GM21786 (cell line): Measurements from ENCODE around the gene DBNDD2.

Experiments used
- ATAC-seq: cut with Tn5 transposase; IDR thresholded peaks from one replicate; pipeline ENCODE4 v1.9.1; 2021; ENCODE audit not compliant: unreplicated experiment

The DBNDD2 gene

DNA sequence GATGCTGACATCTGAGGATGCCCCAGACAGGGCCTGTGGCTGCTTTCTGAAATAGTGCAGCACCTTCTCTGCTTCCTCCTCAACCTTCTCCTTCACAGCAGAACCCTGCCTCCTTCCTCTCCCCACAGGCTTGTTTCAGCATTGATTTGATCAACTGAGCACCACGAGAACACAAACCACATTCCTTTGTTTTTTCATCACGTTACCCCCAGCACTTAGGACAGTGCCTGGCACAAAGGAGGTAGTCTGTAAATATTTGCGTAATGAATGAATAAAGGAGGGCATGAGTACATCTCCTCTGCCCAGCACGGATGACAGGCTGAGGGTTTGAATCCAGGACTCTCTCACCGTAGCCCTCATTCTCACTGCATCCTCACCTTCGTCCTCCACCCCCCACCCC lies 40.2 kb downstream of the DBNDD2 start:
- ATAC-seq: no peak

DNA sequence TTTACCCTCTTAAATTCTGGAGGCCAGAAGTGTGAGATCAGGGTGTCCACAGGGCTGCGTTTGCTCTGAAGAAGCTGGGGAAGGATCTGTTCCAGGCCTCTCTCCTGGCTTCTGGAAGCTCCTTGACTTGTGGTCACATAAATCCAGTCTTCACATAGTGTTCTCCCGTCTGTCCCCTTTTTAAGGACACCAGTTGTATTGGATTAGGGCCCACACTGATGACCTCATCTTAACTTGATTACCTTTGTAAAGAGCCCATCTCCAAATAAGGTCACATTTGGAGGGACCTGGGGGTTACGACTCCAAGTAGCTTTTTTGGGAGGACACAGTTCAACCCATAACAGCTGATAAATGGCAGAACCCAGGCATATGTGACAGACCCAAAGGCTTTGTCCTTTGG lies 41.4 kb downstream of the DBNDD2 start:
- no peak for ATAC-seq

DNA sequence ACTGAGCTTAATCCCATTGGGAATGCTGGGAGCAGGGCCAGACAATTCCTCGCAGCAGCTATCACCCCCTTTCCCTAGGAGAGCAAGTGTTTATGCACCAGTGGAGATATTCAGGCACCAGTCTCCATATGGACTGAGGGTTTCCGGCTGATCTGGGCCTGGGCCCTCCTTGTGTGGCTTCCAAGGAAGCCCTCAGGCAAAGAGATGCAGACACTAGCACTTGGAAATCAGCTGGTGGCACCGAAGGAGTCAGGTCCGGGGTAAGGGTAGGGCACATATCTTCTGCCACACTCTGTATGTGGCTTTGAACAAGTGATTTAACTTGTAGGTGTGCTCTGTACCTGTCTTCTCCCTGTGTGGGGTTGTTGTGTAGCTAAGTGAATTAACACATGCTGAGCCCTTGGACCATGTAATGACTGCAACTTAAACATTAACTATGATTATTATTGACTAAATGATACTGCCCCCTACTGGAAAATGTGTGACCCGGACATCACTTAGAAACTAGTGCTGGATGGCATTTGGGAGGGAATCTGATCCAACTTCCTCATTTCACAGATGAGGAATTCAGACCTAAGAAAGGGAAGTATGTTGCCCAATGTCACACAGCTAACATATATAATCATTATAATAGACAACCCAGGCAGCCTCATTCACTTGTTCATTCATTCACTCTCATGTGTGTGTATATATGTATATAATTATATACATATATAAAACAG lies 42.2 kb downstream of the DBNDD2 start:
- no peak for ATAC-seq

DNA sequence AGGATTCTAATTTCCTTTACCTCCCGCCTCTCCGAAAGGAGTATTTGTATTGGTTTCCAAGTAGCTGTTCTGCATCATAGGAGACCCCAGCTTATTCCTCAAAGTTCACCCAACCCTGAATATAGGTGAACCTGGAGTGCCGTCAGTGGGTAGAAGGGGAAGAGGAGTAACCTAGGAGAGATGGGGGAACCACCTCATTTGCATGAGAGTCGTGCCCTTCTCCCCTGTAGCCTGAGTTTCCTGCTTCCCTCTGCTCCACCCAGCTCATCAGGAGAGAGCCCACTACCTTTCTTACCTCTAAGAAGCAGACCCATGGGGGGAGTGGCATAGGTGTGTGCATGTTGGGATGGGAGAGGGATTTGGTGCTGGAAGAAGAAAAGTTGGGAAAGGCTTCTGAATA lies 44.1 kb downstream of the DBNDD2 start:
- ATAC-seq: no peak

GRCh38 chr20:45452772-45453691 lies 44.9 kb downstream of the DBNDD2 start:
- no peak for ATAC-seq

DNA sequence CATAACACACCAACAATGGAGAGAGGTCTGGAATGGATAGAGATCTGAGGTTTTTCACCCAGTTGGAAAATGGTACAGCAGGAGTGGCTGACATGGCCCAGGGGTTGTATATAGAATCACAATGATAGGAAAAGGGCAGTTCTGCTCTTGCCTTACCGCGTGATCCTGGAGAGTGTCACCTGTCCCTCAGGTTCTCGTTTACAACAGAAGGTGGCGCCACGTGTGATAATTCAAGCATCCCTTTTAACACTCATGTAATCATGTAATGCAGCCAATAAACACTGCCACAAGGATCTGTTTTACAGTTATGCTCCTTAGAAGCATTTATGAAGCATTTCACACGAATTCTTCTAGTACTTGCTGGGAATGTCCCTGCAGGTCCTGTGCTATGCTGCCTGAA lies 48.5 kb downstream of the DBNDD2 start:
- no peak for ATAC-seq

DNA sequence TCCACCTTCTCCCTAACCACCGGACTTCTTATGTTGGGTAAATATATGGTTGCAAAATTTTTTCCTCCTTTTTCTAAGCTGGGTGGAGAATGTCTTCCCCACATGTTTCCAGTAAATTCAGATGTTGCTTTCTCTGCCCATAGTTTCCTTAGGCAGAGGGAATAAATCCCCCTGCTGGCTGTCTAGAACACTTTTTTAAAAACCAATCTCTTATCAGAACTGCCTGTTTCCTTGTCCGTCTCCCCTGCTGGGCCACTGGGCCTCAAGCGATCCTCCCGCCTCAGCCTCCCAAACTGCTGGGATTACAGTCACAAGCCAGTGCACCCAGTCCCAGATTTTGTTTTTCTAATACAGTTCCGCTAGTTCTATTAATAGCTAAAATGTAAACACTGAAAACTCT lies 51.5 kb downstream of the DBNDD2 start:
- ATAC-seq: no peak
